ENCODE measurements around the gene ETV3L.
"Not testable (repeated sequence)": the region's sequence is repeated elsewhere in the genome, so short reads cannot be mapped to it uniquely, and the experiment has no call there.

The ETV3L gene

DNA sequence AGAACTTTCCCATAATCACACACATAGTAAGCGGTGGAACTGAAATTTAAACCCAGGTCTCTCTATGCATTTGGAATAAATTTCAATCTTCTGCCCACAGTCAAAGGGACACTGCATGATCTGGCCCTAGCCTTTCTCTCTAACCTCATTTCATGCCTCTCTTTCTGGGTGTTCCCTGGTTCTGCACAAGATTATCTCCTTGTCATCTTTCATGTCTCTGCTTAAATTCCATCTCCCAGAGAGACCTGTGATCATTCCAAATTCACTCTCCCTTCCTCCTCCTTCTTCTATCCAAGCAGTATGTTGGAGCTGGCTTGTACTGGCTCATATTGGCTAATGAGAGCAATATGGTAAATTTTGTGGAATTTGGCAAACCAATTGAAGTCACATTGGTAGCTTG lies 22.2 kb downstream of the ETV3L start:
- no peak for DNase-seq (ENCODE audit: low read depth)

DNA sequence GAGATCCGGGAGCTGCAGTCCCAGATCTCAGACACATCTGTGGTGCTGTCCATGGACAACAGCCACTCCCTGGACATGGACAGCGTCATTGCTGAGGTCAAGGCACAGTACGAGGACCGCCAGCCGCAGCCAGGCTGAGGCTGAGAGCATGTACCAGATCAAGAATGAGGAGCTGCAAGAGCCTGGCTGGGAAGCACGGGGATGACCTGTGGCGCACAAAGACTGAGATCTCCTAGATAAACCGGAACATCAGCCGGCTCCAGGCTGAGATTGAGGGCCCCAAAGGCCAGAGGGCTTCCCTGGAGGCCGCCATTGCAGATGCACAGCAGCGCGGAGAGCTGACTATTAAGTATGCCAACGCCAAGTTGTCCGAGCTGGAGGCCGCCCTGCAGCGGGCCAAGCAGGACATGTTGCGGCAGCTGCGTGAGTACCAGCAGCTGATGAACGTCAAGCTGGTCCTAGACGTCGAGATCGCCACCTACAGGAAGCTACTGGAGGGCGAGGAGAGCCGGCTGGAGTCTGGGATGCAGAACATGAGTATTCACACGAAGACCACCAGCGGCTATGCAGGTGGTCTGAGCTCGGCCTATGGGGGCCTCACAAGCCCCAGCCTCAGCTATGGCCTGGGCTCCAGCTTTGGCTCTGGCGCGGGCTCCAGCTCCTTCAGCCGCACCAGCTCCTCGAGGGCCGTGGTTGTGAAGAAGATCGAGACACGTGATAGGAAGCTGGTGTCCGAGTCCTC lies 25.5 kb downstream of the ETV3L start:
- no peak for DNase-seq (ENCODE audit: low read depth)

DNA sequence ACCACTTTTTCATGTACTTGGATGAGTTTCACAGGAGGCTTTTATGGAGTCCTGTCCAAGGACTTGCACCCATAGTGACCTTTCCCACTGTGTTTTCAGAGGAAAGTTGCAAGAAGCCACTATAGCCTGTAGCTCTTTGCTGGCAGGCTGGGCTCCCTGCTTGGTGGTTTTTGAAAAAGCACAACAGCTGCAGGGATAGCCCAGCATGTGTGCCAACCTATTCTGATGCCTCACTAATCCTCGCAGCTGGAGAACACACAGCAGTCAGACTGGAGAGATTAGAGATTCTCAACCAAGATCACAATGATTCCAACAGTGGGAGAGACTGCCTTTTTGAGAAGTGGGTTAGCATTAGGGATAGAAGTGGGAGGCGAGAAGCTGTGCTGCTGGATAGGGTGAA lies 30.0 kb downstream of the ETV3L start:
- no peak for DNase-seq (ENCODE audit: low read depth)

DNA sequence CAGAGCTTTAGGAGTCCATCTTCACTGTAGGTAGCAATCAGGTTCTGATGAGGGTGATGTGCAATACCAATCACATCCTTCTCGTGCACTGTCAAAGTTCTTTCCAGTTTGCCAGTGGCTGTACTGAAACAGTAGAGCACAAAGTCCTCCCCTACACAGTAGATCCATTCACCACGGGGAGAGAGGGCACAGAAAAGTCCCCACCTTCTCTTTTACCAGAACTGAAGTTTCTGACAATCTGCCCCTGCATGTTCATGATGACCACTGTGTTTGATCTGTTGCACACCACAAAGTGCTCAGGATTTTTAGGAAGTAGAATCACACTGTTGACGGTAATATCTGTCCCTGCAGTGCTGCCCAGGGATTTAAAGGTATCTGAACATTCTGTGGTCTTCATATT lies 40.4 kb downstream of the ETV3L start:
- DNase-seq (ENCODE audit: low read depth): not testable (repeated sequence)

DNA sequence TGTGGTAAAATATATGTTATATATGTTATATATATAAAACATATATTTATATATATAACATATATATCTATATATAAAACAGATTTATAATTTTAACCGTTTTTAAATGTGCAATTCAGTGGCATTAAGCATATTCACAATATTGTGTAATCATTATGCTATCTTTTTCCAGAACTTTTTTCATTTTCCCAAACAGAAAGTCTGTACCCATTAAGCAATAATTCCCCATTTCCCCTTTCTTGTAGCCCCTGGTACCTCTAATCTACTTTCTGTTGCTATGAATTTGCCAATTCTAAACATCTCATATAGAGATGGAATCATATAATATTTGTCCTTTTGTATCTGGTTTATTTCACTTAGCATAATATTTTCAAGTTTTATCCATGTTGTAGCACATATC lies 43.3 kb downstream of the ETV3L start:
- DNase-seq (ENCODE audit: low read depth): no peak

DNA sequence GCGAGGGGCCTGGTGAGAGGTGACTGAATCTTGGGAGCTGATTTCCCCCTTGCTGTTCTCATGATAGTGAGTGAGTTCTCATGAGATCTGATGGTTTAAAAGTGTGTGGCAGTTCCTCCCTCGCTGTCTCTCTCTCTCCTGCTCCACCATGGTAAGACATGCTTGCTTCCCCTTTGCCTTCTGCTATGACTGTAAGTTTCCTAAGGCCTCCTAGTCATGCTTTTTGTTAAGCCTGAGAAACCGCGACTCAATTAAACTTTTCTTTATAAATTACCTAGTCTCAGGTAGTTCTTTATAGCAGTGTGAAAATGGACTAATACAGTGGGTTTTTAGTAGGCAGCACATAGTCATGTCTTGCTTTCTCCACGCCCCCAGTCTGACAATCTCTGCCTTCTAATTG lies 43.9 kb downstream of the ETV3L start:
- DNase-seq (ENCODE audit: low read depth): not testable (repeated sequence)

DNA sequence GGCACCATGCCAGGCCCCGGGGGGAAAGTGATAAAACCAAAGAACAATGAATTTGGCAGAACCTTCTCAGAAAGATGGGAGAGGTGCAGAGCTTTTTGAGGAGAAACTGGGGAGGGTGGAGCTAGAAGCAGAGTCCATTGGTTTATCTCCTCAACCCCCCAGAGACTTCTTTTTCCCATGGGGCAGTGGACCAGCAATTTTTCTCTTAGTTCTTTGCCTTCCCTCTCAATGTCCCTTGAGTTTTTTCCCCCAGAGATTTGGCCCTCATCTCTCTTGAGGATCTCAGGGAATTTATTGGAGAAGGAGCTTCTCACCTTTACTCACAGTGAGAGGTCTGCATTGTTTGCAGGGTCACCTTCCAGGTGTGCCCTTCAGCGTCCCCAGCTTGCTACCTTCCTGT lies 48.8 kb downstream of the ETV3L start:
- DNase-seq (ENCODE audit: low read depth): no peak

DNA sequence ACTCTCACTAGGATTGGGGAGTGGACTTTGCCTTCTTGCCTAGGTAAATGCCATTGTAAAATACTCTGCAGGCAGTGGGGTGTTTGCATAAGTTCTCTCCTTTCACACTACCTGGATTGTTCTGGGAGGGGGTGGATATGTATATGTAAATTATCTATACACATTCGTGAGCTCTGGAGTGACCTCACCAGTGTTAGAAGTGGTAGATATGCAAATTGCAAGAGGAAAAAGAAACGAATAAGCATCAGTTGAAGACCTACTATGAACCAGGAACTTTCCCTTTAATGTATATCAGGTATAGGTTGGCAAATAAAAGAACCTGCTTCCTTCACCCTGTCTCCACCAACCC lies 52.6 kb downstream of the ETV3L start:
- DNase-seq (ENCODE audit: low read depth): no peak

DNA sequence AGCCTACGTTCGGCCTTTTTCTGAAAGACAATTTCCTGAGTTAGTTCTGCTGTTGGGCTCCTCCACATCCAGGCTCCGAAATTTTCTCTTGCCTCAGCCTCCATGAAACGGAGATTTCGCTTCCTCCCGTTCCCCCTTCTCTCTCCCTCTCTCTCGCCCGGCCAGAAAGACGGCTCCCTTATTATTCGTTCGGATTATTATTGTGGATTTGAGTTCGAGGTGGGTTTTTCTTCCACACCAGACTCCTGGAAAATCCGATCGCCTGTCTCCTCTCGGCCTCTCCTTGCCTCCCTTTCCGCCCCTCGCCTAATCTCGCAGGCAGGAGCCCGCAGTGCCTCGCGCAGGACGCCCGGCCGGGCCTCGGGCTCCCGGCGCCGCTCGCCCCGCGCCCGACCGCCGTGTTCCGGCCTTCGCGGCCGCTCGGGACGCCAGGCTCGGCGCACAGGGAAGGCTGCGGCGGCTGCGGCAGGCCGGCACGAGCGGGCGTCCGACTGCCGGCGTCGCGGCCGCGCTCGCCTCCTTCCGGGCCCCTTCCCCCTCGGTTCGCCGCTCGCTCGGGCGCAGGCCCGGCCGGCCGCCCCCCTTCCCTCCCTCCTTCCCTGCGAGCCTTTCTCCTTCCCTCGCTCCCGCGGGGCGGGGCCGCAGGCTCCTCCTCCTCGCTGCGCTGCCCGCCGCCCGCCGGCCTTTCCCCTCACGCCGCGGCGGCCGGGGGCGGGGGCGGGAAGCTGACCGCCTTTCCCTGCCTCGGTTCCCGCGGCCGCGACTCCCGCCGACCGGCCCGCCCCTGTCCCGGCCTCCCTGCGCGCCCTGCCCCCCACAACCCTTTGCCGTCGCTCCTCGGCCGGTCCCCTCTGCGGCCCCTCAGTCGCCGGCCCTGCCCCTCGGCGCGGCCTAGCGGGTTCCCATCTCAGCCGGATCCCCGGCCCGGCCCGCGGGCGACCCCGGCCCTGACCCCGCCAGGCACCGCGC lies 54.1 kb downstream of the ETV3L start, which contains the start of gene ARHGEF11:
Gene ARHGEF11, minus strand, starts transcription at position 493 of the 969 bp plus-strand sequence. CDS start 1,412 bp downstream, outside the sequence.
- no peak for DNase-seq (ENCODE audit: low read depth)

DNA sequence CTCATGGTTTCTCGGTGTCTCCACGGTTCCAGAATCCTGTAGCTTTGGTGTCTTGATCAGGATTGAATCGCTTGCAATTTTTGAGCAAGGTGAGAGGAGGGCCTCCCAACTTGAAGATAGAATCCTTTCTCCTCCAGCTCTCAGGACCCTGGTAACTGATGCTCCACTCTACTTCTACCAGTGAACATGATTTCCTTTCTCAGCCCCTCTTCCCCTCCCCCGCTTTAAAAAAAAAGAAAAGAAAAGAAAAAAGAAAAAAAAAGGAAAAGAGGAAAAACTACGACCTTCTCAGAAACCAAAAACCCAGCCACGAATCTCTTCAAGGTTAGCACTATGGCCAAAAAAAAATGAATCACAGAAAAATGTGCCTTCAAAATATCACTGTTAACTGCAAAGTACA lies 55.3 kb downstream of the ETV3L start:
- no peak for DNase-seq (ENCODE audit: low read depth)

DNA sequence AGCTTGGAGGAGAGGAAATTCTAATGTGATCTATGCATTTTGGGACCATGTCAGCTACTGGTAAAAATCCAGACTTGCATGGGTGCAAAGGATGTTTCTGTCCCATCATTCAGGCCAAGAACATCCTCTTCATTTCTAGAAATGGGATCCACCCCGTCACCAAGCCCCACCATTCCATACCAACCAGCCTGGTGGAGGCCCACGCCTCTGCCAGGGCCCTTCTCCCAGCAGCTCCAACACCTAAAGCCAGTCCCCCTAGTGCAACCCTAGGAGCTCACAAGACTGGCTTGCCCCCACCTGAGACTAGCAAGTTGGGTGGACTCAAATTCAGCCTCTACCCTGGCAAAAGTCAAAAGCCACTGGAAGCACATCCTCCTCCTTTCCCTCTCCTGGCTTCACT lies 55.9 kb downstream of the ETV3L start:
- no peak for DNase-seq (ENCODE audit: low read depth)

DNA sequence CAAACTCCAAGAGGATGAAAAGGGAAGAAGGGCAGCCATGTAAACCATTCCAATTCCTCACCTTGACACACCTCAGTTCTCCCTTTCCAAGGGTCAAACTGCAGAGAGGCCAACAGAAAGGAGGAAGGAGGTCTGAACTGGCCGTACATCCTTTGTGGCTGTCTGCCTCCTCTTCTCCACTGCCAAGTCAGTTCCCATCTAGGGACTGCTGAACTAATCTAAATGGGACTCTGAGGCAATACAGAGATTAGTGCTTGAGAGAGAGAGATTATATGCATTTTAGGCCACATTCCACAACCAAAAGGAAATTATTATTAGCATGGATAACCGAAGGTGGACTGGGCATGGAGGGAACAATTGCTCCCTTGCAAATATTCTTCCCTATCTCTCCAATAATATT lies 56.8 kb downstream of the ETV3L start:
- DNase-seq (ENCODE audit: low read depth): no peak
